Endothelial cell of umbilical vein (primary cell): Measurements from ENCODE around the gene GNB1L. TPM values are rescaled to one million over a fixed set of nuclear protein-coding genes. Genes with fewer than 3 reads are reported as not detected.
A peak's percentile ranks its signal among the peaks of the same experiment; 100 is the strongest.

Experiments
- BruUV-seq: library from RNA; stranded (reverse); fragments of 400-500 nt; replicated peaks from 2 replicates; lab custom pipeline; 2021; lab: Mats Ljungman, UMichigan
- CTCF ChIA-PET: fragments of 300-600, 350-600 bp; sonication (Branson Sonifier 250); formaldehyde crosslinking; loops from one replicate; lab custom pipeline; 2021; ENCODE audit warnings: antibody characterized with exemption, inconsistent platforms; lab: Charles Lee
- POLR2A ChIA-PET: fragments of 300-600, 350-600 bp; sonication (Branson Sonifier 250); formaldehyde crosslinking; loops from one replicate; lab custom pipeline; 2021; ENCODE audit warnings: antibody characterized with exemption, inconsistent platforms; lab: Charles Lee
- DNase-seq: peaks from one replicate; pipeline ENCODE4 v3.0.0-alpha.2; 2011; ENCODE audit warnings: low read depth, low spot score
- FAIRE-seq: peaks from 2 replicates; lab custom pipeline; 2011; peaks lifted over from hg19 to GRCh38; lab: Jason Lieb, UNC
- H2AFZ ChIP-seq: 2 replicates; pipeline ENCODE4 v1.6.0; 2012; ENCODE audit warnings: low read depth, low read length, control low read depth, inconsistent platforms
- H3K27ac ChIP-seq: 2 replicates; pipeline ENCODE4 v1.5.1; 2011; ENCODE audit warnings: low read depth, mild to moderate bottlenecking, control low read depth, low read length, moderate library complexity; ENCODE audit not compliant: insufficient read depth
- H3K27me3 ChIP-seq, 2 experiments: 2 replicates each; pipeline versions ENCODE4 v1.6.0 to v1.6.1; 2011; ENCODE audit warnings: low read length in 2 of 2, mixed read lengths in 1 of 2; ENCODE audit not compliant: control insufficient read depth in 2 of 2, insufficient read depth in 2 of 2
- H3K36me3 ChIP-seq, 2 experiments: 2 replicates in 1 of 2; 3 replicates in 1 of 2; pipeline ENCODE4 v1.5.1; 2011; ENCODE audit warnings: low read length in 2 of 2, mild to moderate bottlenecking in 1 of 2, moderate library complexity in 1 of 2; ENCODE audit not compliant: control insufficient read depth in 2 of 2, insufficient read depth in 2 of 2; ENCODE audit errors: extremely low read depth in 1 of 2
- H3K4me1 ChIP-seq: 3 replicates; pipeline ENCODE4 v1.5.1; 2011; ENCODE audit warnings: mild to moderate bottlenecking, low read length; ENCODE audit not compliant: control insufficient read depth, insufficient read depth; ENCODE audit errors: extremely low read depth
- H3K4me2 ChIP-seq: 2 replicates; pipeline ENCODE4 v1.6.1; 2011; ENCODE audit warnings: low read length, control low read depth, mixed read lengths; ENCODE audit not compliant: insufficient read depth
- H3K4me3 ChIP-seq, 3 experiments: fragments of 200-600 bp in 1 of 3; sonication (generic), shearing (Covaris generic) in 1 of 3; replicated peaks in 1 of 3; 2 replicates each; pipeline ENCODE4 v1.5.1; 2011 to 2016; ENCODE audit warnings: control low read depth in 3 of 3, low read length in 3 of 3, mild to moderate bottlenecking in 2 of 3, inconsistent platforms in 1 of 3, low read depth in 1 of 3, moderate library complexity in 1 of 3; ENCODE audit not compliant: insufficient read depth in 1 of 3
- H3K79me2 ChIP-seq: 2 replicates; pipeline ENCODE4 v1.6.0; 2012; ENCODE audit warnings: low read length, inconsistent platforms; ENCODE audit not compliant: control insufficient read depth, insufficient read depth
- H3K9ac ChIP-seq: replicated peaks from 2 replicates; pipeline ENCODE3; 2011; ENCODE audit warnings: low read length, control low read depth; ENCODE audit not compliant: insufficient read depth; ENCODE audit errors: extremely low read depth
- H3K9me1 ChIP-seq: replicated peaks from 3 replicates; pipeline ENCODE4 v1.6.0; 2011; ENCODE audit warnings: mild to moderate bottlenecking, low read length; ENCODE audit not compliant: control insufficient read depth, insufficient read depth; ENCODE audit errors: extremely low read depth
- H3K9me3 ChIP-seq: replicated peaks from 2 replicates; pipeline ENCODE4 v1.5.1; 2012; ENCODE audit warnings: low read length, inconsistent platforms; ENCODE audit not compliant: control insufficient read depth, insufficient read depth
- H4K20me1 ChIP-seq: replicated peaks from 2 replicates; pipeline ENCODE3; 2011; ENCODE audit warnings: mild to moderate bottlenecking, low read length; ENCODE audit not compliant: control insufficient read depth, insufficient read depth; ENCODE audit errors: extremely low read depth
- CTCF ChIP-seq, 2 donors: IDR thresholded peaks; 1 replicate in 1 of 2; 2 replicates in 1 of 2; pipeline ENCODE4 v1.5.1; 2011; ENCODE audit warnings: low read length in 2 of 2, mild to moderate bottlenecking in 2 of 2, moderate library complexity in 2 of 2, control low read depth in 1 of 2, inconsistent platforms in 1 of 2, low read depth in 1 of 2; ENCODE audit not compliant: insufficient read depth in 1 of 2; ENCODE audit errors: extremely low read depth in 1 of 2
- EZH2 ChIP-seq: IDR thresholded peaks from 2 replicates; pipeline ENCODE4 v1.6.1; 2012; ENCODE audit warnings: borderline replicate concordance, low read depth, mild to moderate bottlenecking, moderate library complexity, low read length, inconsistent platforms; ENCODE audit not compliant: severe bottlenecking
- FOS ChIP-seq: IDR thresholded peaks from 2 replicates; pipeline ENCODE4 v1.6.1; 2011; ENCODE audit warnings: mild to moderate bottlenecking, low read length, moderate library complexity, borderline replicate concordance; ENCODE audit not compliant: insufficient read depth
- GATA2 ChIP-seq: IDR thresholded peaks from 2 replicates; pipeline ENCODE4 v1.7.0; 2011; ENCODE audit warnings: low read depth, mild to moderate bottlenecking, moderate library complexity, mixed read lengths, low read length; ENCODE audit not compliant: insufficient read length, insufficient read depth
- JUN ChIP-seq: IDR thresholded peaks from 2 replicates; pipeline ENCODE4 v1.6.1; 2011; ENCODE audit warnings: borderline replicate concordance, low read depth; ENCODE audit not compliant: insufficient read length, insufficient read depth
- MAX ChIP-seq: IDR thresholded peaks from 2 replicates; pipeline ENCODE4 v1.6.1; 2011; ENCODE audit not compliant: insufficient read depth, insufficient read length
- MYC ChIP-seq: IDR thresholded peaks from one replicate; pipeline ENCODE4 v1.6.1; 2011; ENCODE audit warnings: mild to moderate bottlenecking, low read depth, low read length
- POLR2A ChIP-seq: IDR thresholded peaks from 2 replicates; pipeline ENCODE4 v1.6.1; 2012; ENCODE audit warnings: low read depth, mild to moderate bottlenecking, control low read depth, low read length
- POLR2AphosphoS5 ChIP-seq: IDR thresholded peaks from 2 replicates; pipeline ENCODE4 v1.6.1; 2012; ENCODE audit warnings: low read depth, mild to moderate bottlenecking, control low read depth, low read length, moderate library complexity; ENCODE audit not compliant: insufficient read depth
- dilution Hi-C: fragments of 300-500 bp; cut with MboI; formaldehyde crosslinking; loops from one replicate; pipeline ENCODE4 v1.15.0; 2019; ENCODE audit warnings: low sequenced_read_pairs; ENCODE audit not compliant: extremely low pct_ligation_motif_present
- intact Hi-C: fragments of 100-400 bp; cut with micrococcal nuclease; formaldehyde crosslinking; loops from one replicate; pipeline ENCODE4 v1.10.0; 2022
- polyA plus RNA-seq, 4 experiments: library from polyadenylated mRNA; depleted of rRNA in 3 of 4; stranded (reverse) in 3 of 4; unstranded in 1 of 4; fragments of >200 nt; gene quantifications; 2 replicates each; pipeline versions ENCODE4 v1.2.1 to v1.2.3, GENCODE V29; 2011 to 2012; ENCODE audit warnings: missing spikeins in 1 of 4
- total RNA-seq: library from RNA; stranded (reverse); gene quantifications from 2 replicates; pipeline ENCODE4 v1.2.3, GENCODE V29; 2021

GNB1L gene
- total and polyA plus RNA-seq, 2 donors (not counting 3 experiments of a cell fraction or from before 2014, with no cell fraction given), result 5.4 to 5.9 TPM

GRCh38 chr22:19876314-19876940 is 21.8 kb upstream of the GNB1L start:
- Histone ChIP-seq H3K4me2 (peak overlapping the region; percentile 59), H3K36me3 (peaks cover 10 to 12% of the 10 kb centered on the region in 2 experiments), H3K79me2 (peaks cover 49% of the 10 kb centered on the region), H3K27me3 (no peaks in the 10 kb centered on the region), H3K4me1 (peaks cover 70% of the 10 kb centered on the region), H3K9me1 (no peaks in the 10 kb centered on the region), H3K9me3 (no peaks in the 10 kb centered on the region), H4K20me1 (no peaks in the 10 kb centered on the region), H3K27ac (peak overlapping the region; percentile 77), H3K9ac (peak overlapping the region; percentile 54), H3K4me3 (peak overlapping the region in 2 of 3 experiments; percentile 1 to 3), H2AFZ (no peak overlapping the region)
- BruUV-seq, result no TSS peak
- ChIA-PET CTCF (interaction anchor here (1.3 to 3.0 kb wide), 5 partner anchors 15 to 146 kb away, joined by 3 to 16 read pairs (median 6); no protein-coding TSS in a partner anchor), POLR2A (interaction anchor here (0.6 to 1.3 kb wide), 4 partner anchors 11 to 958 kb away, joined by 3 to 4 read pairs (median 3); no protein-coding TSS in a partner anchor)
- DNase-seq (peak; percentile 54), FAIRE-seq (peak; percentile 85)
- intact Hi-C loops, result loop anchor here (1.0 kb wide), 1 partner anchor 15 kb away; no protein-coding TSS in a partner anchor
- TF ChIP-seq JUN (no peak), FOS (no peak), MAX (no peak), CTCF (IDR thresholded peaks at IDR 0.05; ENCODE audit: extremely low read depth in 1 of 2, insufficient read depth in 1 of 2, low read depth in 1 of 2, low read length in 2 of 2) (no peak), GATA2 (no peak), EZH2 (no peak), POLR2A (no peak), POLR2AphosphoS5 (no peak), MYC (no peak)
- dilution Hi-C loops, result no loop called here
